A673 (cell line): ENCODE measurements around the gene GADD45A. TPM values are rescaled to one million over a fixed set of nuclear protein-coding genes. Genes with fewer than 3 reads are reported as not detected.

ENCODE experiments used
- BruUV-seq: library from RNA; stranded (reverse); fragments of 400-500 nt; replicated peaks from 2 replicates; lab custom pipeline; 2021; lab: Mats Ljungman, UMichigan
- CTCF ChIA-PET: fragments of 300-600 bp; sonication (Branson Sonifier 250); formaldehyde crosslinking; loops from one replicate; lab custom pipeline; 2022; ENCODE audit warnings: antibody characterized with exemption; lab: Charles Lee
- POLR2A ChIA-PET: fragments of 300-600 bp; sonication (Branson Sonifier 250); formaldehyde crosslinking; loops from one replicate; lab custom pipeline; 2022; ENCODE audit warnings: antibody characterized with exemption; ENCODE audit not compliant: low non-redundant PET; lab: Charles Lee
- DNase-seq: peaks from one replicate; pipeline ENCODE4 v3.0.0-alpha.2; 2015; ENCODE audit warnings: low spot score
- H3K27ac ChIP-seq: fragments of 200-600 bp; sonication (generic); 2 replicates; pipeline ENCODE4 v1.5.1; 2016; ENCODE audit warnings: mixed run types, low read depth, mild to moderate bottlenecking, mixed read lengths, antibody characterized with exemption, low read length; ENCODE audit not compliant: poor library complexity, severe bottlenecking
- H3K27me3 ChIP-seq: fragments of 200-600 bp; sonication (generic); replicated peaks from 2 replicates; pipeline ENCODE4 v1.6.1; 2017; ENCODE audit warnings: mixed run types, low read depth, mild to moderate bottlenecking, mixed read lengths, antibody characterized with exemption, low read length; ENCODE audit not compliant: insufficient read depth, poor library complexity
- H3K36me3 ChIP-seq: fragments of 200-600 bp; sonication (generic); 2 replicates; pipeline ENCODE4 v1.6.1; 2016; ENCODE audit warnings: mixed run types, mild to moderate bottlenecking, mixed read lengths, antibody characterized with exemption, low read length; ENCODE audit not compliant: insufficient read depth, poor library complexity, severe bottlenecking
- H3K4me1 ChIP-seq: fragments of 200-600 bp; sonication (generic); 2 replicates; pipeline ENCODE4 v1.6.1; 2017; ENCODE audit warnings: mixed run types, mild to moderate bottlenecking, mixed read lengths, antibody characterized with exemption, low read length; ENCODE audit not compliant: insufficient read depth, poor library complexity, severe bottlenecking
- H3K4me3 ChIP-seq: fragments of 200-600 bp; sonication (generic); 2 replicates; pipeline ENCODE4 v1.5.1; 2016; ENCODE audit warnings: low read depth, mixed run types, mild to moderate bottlenecking, mixed read lengths, low read length; ENCODE audit not compliant: poor library complexity, severe bottlenecking
- H3K9me3 ChIP-seq: fragments of 200-600 bp; sonication (generic); 2 replicates; pipeline ENCODE4 v1.6.1; 2016; ENCODE audit warnings: mixed run types, low read depth, mild to moderate bottlenecking, mixed read lengths, antibody characterized with exemption, low read length; ENCODE audit not compliant: poor library complexity, severe bottlenecking
- EZH2 ChIP-seq: fragments of 200-600 bp; sonication (generic); IDR thresholded peaks from 2 replicates; pipeline ENCODE4 v1.6.1; 2017; ENCODE audit warnings: borderline replicate concordance, low read depth, mild to moderate bottlenecking, mixed read lengths, antibody characterized with exemption, low read length; ENCODE audit not compliant: poor library complexity, severe bottlenecking
- intact Hi-C: fragments of 100-400 bp; cut with micrococcal nuclease; formaldehyde crosslinking; loops from one replicate; pipeline ENCODE4 v1.10.0; 2022; ENCODE audit not compliant: unreplicated experiment
- total RNA-seq: library from RNA; stranded (reverse); gene quantifications from 2 replicates; pipeline ENCODE4 v1.2.3, GENCODE V29; 2021
- TF ChIP-seq, protein P1 (sequence below): fragments of 300-800, 200-600 bp; sonication (generic); conservative IDR thresholded peaks from 2 replicates; pipeline ENCODE4 v1.5.1; 2017; ENCODE audit warnings: low read depth, mild to moderate bottlenecking, antibody characterized with exemption, low read length, moderate library complexity, mixed read lengths

Gene GADD45A
- total RNA-seq, 1 experiment from 2014 or later: 39.7 TPM

DNA sequence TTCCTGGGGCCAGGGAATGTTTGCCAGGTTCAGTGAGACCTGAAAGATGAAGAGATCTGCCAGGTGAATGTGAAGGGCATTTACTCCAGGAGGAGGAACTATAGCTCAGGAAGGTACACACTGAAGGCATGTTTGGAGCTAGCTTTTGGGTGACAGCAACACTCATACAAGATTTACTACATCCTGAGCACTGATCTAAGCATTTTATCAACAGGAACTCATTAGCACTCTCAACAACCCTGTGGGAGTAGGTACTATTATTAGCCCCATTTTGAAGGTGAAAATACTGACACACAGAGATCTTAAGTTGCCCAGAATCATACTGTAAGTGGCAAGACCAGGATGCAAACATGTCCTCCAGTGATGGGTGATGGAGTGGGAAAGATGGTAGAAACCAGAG is 6.7 kb downstream of the GADD45A start:
- ChIA-PET CTCF (no interaction called here), POLR2A (interaction anchor here (0.7 kb wide), 1 partner anchor 1395 kb away, joined by 3 read pairs; no protein-coding TSS in a partner anchor)
- Histone ChIP-seq H3K27ac (no peak overlapping the region), H3K4me1 (peaks cover 18% of the 10 kb centered on the region), H3K27me3 (no peaks in the 10 kb centered on the region), H3K4me3 (no peak overlapping the region), H3K36me3 (peaks cover 31% of the 10 kb centered on the region), H3K9me3 (no peaks in the 10 kb centered on the region)
- DNase-seq: no peak
- TF ChIP-seq, protein P1, sequence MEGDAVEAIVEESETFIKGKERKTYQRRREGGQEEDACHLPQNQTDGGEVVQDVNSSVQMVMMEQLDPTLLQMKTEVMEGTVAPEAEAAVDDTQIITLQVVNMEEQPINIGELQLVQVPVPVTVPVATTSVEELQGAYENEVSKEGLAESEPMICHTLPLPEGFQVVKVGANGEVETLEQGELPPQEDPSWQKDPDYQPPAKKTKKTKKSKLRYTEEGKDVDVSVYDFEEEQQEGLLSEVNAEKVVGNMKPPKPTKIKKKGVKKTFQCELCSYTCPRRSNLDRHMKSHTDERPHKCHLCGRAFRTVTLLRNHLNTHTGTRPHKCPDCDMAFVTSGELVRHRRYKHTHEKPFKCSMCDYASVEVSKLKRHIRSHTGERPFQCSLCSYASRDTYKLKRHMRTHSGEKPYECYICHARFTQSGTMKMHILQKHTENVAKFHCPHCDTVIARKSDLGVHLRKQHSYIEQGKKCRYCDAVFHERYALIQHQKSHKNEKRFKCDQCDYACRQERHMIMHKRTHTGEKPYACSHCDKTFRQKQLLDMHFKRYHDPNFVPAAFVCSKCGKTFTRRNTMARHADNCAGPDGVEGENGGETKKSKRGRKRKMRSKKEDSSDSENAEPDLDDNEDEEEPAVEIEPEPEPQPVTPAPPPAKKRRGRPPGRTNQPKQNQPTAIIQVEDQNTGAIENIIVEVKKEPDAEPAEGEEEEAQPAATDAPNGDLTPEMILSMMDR: no peak
- no peak for TF ChIP-seq EZH2
- no TSS peak for BruUV-seq
- intact Hi-C loops: no loop called here

DNA sequence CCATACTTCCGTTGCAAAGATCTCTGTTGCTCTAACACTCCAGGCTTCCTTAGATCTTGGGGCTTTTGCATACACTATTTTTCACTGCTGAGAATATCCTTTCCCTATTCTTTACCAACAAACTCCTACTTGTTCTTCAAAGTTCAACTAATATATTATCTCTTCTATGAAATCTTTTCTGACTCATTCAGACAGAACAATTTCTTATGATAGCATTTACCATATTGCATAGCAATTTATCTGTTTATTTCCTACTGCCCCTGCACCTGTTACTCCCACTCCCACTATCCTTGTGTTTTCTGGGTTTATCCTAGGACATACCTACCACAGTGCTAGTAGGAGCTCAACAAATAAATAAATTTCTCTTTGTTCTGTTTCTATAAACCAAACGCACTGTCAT is 11.0 kb downstream of the GADD45A start:
- Histone ChIP-seq H3K9me3 (no peaks in the 10 kb centered on the region), H3K4me1 (no peaks in the 10 kb centered on the region), H3K27ac (no peak overlapping the region), H3K4me3 (no peak overlapping the region), H3K27me3 (no peaks in the 10 kb centered on the region), H3K36me3 (no peaks in the 10 kb centered on the region)
- no TSS peak for BruUV-seq
- ChIA-PET POLR2A (no interaction called here), CTCF (no interaction called here)
- intact Hi-C loops: no loop called here
- TF ChIP-seq, protein P1: no peak
- TF ChIP-seq EZH2: no peak
- no peak for DNase-seq

DNA sequence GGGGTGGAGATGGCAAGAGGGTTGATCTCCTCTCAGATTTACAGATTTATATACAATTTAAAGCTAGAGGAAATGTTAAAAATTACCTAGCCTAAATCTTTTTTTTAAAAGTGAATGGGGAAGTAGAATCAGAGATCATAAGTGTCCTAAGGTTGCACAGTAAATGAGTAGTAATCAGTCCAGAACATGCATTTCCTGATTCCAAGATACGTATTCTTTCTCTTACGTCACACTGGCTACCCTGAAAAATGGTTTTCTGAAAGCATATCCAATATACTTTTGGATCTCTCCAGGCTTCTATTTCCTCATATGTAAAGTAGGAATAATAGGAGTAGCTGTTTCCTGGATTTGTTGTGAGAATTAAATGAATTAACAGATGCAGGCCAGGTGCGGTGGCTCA is 11.7 kb downstream of the GADD45A start:
- ChIA-PET CTCF (no interaction called here), POLR2A (no interaction called here)
- DNase-seq: no peak
- no peaks in the 10 kb centered on the region for H3K36me3 ChIP-seq
- no peak overlapping the region for H3K4me3 ChIP-seq
- intact Hi-C loops: no loop called here
- no peaks in the 10 kb centered on the region for H3K27me3 ChIP-seq
- TF ChIP-seq, protein P1: no peak
- no peak for TF ChIP-seq EZH2
- H3K27ac ChIP-seq: no peak overlapping the region
- H3K4me1 ChIP-seq: no peaks in the 10 kb centered on the region
- H3K9me3 ChIP-seq: no peaks in the 10 kb centered on the region
- BruUV-seq: no TSS peak
